ENCODE data around the gene CCDC61. TPM values are rescaled to one million over a fixed set of nuclear protein-coding genes. Genes with fewer than 3 reads are reported as not detected.

Gene CCDC61
- total RNA-seq, 2 experiments from 2014 or later, result 14.2 to 20.1 TPM

DNA sequence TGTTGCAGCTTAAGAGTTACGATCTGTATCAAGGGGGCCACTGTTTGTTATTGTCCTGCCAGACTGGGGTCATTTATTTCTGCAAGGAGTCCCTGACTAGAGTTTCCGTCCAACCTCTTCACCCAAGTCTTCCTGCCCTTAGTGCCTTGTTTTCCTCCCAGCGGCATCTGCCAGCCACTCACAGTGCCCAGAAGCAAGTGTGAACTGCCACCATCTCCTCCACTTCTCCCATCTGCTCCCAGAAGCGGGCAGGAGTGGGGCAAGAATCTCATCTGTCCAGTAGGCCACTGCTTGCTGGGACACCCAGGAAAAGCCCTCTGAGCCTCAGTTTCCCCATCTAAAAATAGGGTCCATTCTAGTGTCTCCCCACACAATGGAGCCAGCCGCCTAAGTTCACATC lies 25.6 kb upstream of the CCDC61 start:
- Histone ChIP-seq H3K9me3 (ENCODE audit: low read length) (no peaks in the 10 kb centered on the region), H3K4me1 (ENCODE audit: insufficient read depth, low read length, poor library complexity, severe bottlenecking) (peaks cover 9% of the 10 kb centered on the region), H3K9me2 (ENCODE audit: insufficient read depth, low read length) (no peaks in the 10 kb centered on the region), H4K20me1 (ENCODE audit: insufficient read depth, low read length) (no peaks in the 10 kb centered on the region), H3K27ac (ENCODE audit: low read depth, low read length, poor library complexity, severe bottlenecking) (no peak overlapping the region), H3K36me3 (ENCODE audit: insufficient read depth, low read length) (no peaks in the 10 kb centered on the region), H3K4me2 (ENCODE audit: low read length) (no peak overlapping the region), H3K4me3 (ENCODE audit: low read depth, low read length, poor library complexity, severe bottlenecking) (no peak overlapping the region), H3K79me2 (ENCODE audit: insufficient read depth, low read depth, low read length) (no peaks in the 10 kb centered on the region), H2AFZ (ENCODE audit: low read length) (no peak overlapping the region)
- ChIA-PET CTCF (ENCODE audit: unreplicated experiment) (no interaction called here), POLR2A (no interaction called here)
- intact Hi-C loops (cut with micrococcal nuclease; ENCODE audit: unreplicated experiment), result no loop called here
- no peak for DNase-seq (ENCODE audit: low spot score)
- TF ChIP-seq EZH2phosphoT487 (IDR thresholded peaks at IDR 0.05; ENCODE audit: borderline replicate concordance, low read depth, low read length), result no peak
- TF ChIP-seq, protein P1, sequence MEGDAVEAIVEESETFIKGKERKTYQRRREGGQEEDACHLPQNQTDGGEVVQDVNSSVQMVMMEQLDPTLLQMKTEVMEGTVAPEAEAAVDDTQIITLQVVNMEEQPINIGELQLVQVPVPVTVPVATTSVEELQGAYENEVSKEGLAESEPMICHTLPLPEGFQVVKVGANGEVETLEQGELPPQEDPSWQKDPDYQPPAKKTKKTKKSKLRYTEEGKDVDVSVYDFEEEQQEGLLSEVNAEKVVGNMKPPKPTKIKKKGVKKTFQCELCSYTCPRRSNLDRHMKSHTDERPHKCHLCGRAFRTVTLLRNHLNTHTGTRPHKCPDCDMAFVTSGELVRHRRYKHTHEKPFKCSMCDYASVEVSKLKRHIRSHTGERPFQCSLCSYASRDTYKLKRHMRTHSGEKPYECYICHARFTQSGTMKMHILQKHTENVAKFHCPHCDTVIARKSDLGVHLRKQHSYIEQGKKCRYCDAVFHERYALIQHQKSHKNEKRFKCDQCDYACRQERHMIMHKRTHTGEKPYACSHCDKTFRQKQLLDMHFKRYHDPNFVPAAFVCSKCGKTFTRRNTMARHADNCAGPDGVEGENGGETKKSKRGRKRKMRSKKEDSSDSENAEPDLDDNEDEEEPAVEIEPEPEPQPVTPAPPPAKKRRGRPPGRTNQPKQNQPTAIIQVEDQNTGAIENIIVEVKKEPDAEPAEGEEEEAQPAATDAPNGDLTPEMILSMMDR (conservative IDR thresholded peaks at IDR 0.05; ENCODE audit: low read length), result no peak
- BruUV-seq (replicated peaks), result no TSS peak

DNA sequence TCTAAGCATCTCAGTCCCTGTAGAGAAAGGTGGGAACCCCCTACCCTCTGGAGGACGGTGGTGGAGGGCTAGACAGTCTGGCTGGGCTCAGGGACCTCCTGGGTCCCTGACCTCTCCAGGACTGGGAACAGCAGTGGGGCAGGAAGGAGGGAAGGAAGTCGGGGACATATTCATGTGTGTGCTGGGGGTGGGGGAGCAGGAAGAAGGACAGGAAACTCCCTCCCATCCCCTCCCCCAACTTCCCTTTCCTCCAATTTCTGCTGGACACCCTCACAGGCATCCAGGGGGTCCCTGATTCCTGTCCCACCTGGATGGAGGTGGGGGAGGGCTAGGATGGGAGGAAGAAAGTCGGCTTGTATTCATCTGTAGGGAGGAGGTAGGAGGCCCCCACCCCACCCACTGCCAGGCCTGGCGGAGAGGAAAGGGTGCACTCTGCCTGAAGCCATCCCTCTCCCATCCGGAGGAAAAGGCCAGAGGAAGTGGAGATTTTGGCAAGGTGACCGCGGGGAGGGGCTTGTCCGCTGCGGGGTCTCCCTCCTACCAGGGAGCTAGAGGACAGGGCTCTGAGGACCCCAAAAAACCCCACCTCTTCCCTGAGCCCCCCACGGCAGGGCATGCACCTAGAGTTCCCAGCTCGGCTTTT lies 23.9 kb upstream of the CCDC61 start:
- Histone ChIP-seq H2AFZ (ENCODE audit: low read length) (no peak overlapping the region), H3K4me2 (ENCODE audit: low read length) (peak overlapping the region; percentile 1; the same call in 1 of the 2 replicates), H3K27ac (ENCODE audit: low read depth, low read length, poor library complexity, severe bottlenecking) (no peak overlapping the region), H4K20me1 (ENCODE audit: insufficient read depth, low read length) (no peaks in the 10 kb centered on the region), H3K9me2 (ENCODE audit: insufficient read depth, low read length) (no peaks in the 10 kb centered on the region), H3K79me2 (ENCODE audit: insufficient read depth, low read depth, low read length) (no peaks in the 10 kb centered on the region), H3K36me3 (ENCODE audit: insufficient read depth, low read length) (no peaks in the 10 kb centered on the region), H3K4me1 (ENCODE audit: insufficient read depth, low read length, poor library complexity, severe bottlenecking) (peaks cover 9% of the 10 kb centered on the region), H3K9me3 (ENCODE audit: low read length) (no peaks in the 10 kb centered on the region), H3K4me3 (ENCODE audit: low read depth, low read length, poor library complexity, severe bottlenecking) (no peak overlapping the region)
- no peak for DNase-seq (ENCODE audit: low spot score)
- TF ChIP-seq, protein P1 (conservative IDR thresholded peaks at IDR 0.05; ENCODE audit: low read length), result no peak
- TF ChIP-seq EZH2phosphoT487 (IDR thresholded peaks at IDR 0.05; ENCODE audit: borderline replicate concordance, low read depth, low read length), result no peak
- no TSS peak for BruUV-seq (replicated peaks)
- intact Hi-C loops (cut with micrococcal nuclease; ENCODE audit: unreplicated experiment), result no loop called here
- CTCF ChIA-PET (ENCODE audit: unreplicated experiment), result no interaction called here
- POLR2A ChIA-PET, result no interaction called here

DNA sequence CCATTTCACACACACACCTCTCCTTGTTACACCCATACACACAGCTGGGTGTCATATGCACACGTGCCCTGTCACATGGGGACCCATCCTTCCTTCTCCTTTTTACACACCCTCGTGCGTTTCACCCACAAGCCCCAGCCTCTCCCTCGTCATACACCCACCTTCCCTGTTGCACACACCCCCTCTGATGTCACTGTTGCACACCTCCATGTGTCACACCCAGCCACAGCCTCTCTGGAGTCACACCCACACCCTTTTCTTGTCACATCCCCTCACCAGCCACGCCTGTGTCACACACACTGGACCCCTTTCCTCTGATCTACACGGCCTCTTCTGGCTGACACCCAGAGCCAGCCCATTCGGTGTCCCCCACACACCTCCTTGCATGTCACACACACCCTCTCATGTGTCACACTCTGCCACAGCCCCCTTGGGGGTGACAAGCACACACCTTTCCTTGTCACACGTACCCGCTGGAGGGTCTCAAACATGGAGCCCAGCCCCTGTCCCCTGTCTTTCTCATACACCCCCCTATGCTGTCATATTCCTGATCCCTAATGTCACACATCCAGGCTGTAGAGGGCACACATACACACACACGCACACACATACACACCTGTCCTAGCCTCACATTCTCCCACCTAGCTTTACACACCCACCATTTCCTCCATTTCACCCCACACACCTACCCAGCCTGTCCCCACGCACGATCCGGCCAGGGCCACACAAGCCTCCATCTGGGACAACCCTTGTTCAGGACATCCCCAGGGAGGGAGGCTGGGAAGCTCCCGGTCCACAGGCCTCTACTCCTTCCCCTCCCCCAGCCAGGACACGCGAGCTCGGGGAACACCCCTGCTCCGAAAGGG lies 23.0 kb upstream of the CCDC61 start:
- no peak for DNase-seq (ENCODE audit: low spot score)
- no peak overlapping the region for H3K27ac ChIP-seq (ENCODE audit: low read depth, low read length, poor library complexity, severe bottlenecking)
- CTCF ChIA-PET (ENCODE audit: unreplicated experiment), result no interaction called here
- H2AFZ ChIP-seq (ENCODE audit: low read length), result no peak overlapping the region
- TF ChIP-seq, protein P1 (conservative IDR thresholded peaks at IDR 0.05; ENCODE audit: low read length), result no peak
- TF ChIP-seq EZH2phosphoT487 (IDR thresholded peaks at IDR 0.05; ENCODE audit: borderline replicate concordance, low read depth, low read length), result no peak
- POLR2A ChIA-PET, result no interaction called here
- H3K79me2 ChIP-seq (ENCODE audit: insufficient read depth, low read depth, low read length), result no peaks in the 10 kb centered on the region
- H3K36me3 ChIP-seq (ENCODE audit: insufficient read depth, low read length), result no peaks in the 10 kb centered on the region
- no peaks in the 10 kb centered on the region for H3K9me3 ChIP-seq (ENCODE audit: low read length)
- intact Hi-C loops (cut with micrococcal nuclease; ENCODE audit: unreplicated experiment), result no loop called here
- no peaks in the 10 kb centered on the region for H4K20me1 ChIP-seq (ENCODE audit: insufficient read depth, low read length)
- H3K4me1 ChIP-seq (ENCODE audit: insufficient read depth, low read length, poor library complexity, severe bottlenecking), result peaks cover 9% of the 10 kb centered on the region
- H3K9me2 ChIP-seq (ENCODE audit: insufficient read depth, low read length), result no peaks in the 10 kb centered on the region
- no peak overlapping the region for H3K4me2 ChIP-seq (ENCODE audit: low read length)
- no TSS peak for BruUV-seq (replicated peaks)
- H3K4me3 ChIP-seq (ENCODE audit: low read depth, low read length, poor library complexity, severe bottlenecking), result no peak overlapping the region

Data from OCI-LY7 (cell line).